MCF 10A (cell line): ENCODE measurements around the gene IFI6. TPM values are rescaled to one million over a fixed set of nuclear protein-coding genes. Genes with fewer than 3 reads are reported as not detected.
A peak's percentile ranks its signal among the peaks of the same experiment; 100 is the strongest.

Experiments
- BruUV-seq: library from RNA; stranded (reverse); fragments of 400-500 nt; replicated peaks from 2 replicates; lab custom pipeline; 2021; lab: Mats Ljungman, UMichigan
- CTCF ChIA-PET: fragments of 300-600 bp; sonication (Branson Sonifier 250); formaldehyde crosslinking; extraction: SDS; loops from one replicate; lab custom pipeline; 2021; ENCODE audit warnings: antibody characterized with exemption, inconsistent platforms; lab: Yijun Ruan, JAX
- POLR2A ChIA-PET: fragments of 300-600, 350-650 bp; sonication (Branson Sonifier 250); formaldehyde crosslinking; extraction: SDS; loops from one replicate; lab custom pipeline; 2020; ENCODE audit warnings: antibody characterized with exemption, inconsistent platforms; lab: Yijun Ruan, JAX
- DNase-seq: peaks from one replicate; pipeline ENCODE4 v3.0.0-alpha.2; 2018; ENCODE audit not compliant: unreplicated experiment
- H3K27ac Mint-ChIP-seq: one replicate; pipeline ENCODE4 v1.8.0; 2022; ENCODE audit warnings: mild to moderate bottlenecking, low read depth, mixed read lengths; ENCODE audit not compliant: unreplicated experiment
- H3K27me3 Mint-ChIP-seq: one replicate; pipeline ENCODE4 v1.8.0; 2022; ENCODE audit warnings: mixed read lengths; ENCODE audit not compliant: insufficient read depth, unreplicated experiment
- H3K36me3 Mint-ChIP-seq: one replicate; pipeline ENCODE4 v1.8.0; 2022; ENCODE audit warnings: mild to moderate bottlenecking, moderate library complexity, mixed read lengths; ENCODE audit not compliant: insufficient read depth, unreplicated experiment
- H3K4me1 Mint-ChIP-seq: one replicate; pipeline ENCODE4 v1.8.0; 2022; ENCODE audit warnings: mixed read lengths; ENCODE audit not compliant: insufficient read depth, unreplicated experiment
- H3K4me3 Mint-ChIP-seq: one replicate; pipeline ENCODE4 v1.8.0; 2022; ENCODE audit warnings: mild to moderate bottlenecking, moderate library complexity, mixed read lengths; ENCODE audit not compliant: unreplicated experiment
- H3K9me3 Mint-ChIP-seq: one replicate; pipeline ENCODE4 v1.8.0; 2022; ENCODE audit warnings: mixed read lengths; ENCODE audit not compliant: unreplicated experiment
- CTCF ChIP-seq: fragments of 200-600 bp; IDR thresholded peaks from one replicate; pipeline ENCODE4 v1.8.0; 2022; ENCODE audit warnings: antibody characterized with exemption, mild to moderate bottlenecking; ENCODE audit not compliant: unreplicated experiment
- intact Hi-C: fragments of 100-400 bp; cut with micrococcal nuclease; formaldehyde crosslinking; loops from 2 replicates; pipeline ENCODE4 v1.14.1; 2022
- total RNA-seq: library from RNA; stranded (reverse); gene quantifications from 2 replicates; pipeline ENCODE4 v1.2.3, GENCODE V29; 2022

Gene IFI6
- total RNA-seq, 1 experiment from 2014 or later, result 5.8 TPM

GRCh38 chr1:27655151-27655937 lies 16.6 kb downstream of the IFI6 start:
- DNase-seq, result no peak
- H3K4me1 Mint-ChIP-seq, result peaks cover 42% of the 10 kb centered on the region
- no peaks in the 10 kb centered on the region for H3K9me3 Mint-ChIP-seq
- no TSS peak for BruUV-seq
- H3K36me3 Mint-ChIP-seq, result no peaks in the 10 kb centered on the region
- CTCF ChIA-PET, result interaction anchor here (0.7 to 2.7 kb wide), 5 partner anchors 11 to 329 kb away, joined by 3 to 13 read pairs (median 6); no protein-coding TSS in a partner anchor
- H3K27ac Mint-ChIP-seq, result peak overlapping the region; percentile 84
- intact Hi-C loops, result no loop called here
- no peak overlapping the region for H3K4me3 Mint-ChIP-seq
- no peak for TF ChIP-seq CTCF
- POLR2A ChIA-PET, result interaction anchor here (0.9 kb wide), 1 partner anchor 219 kb away, joined by 3 read pairs; no protein-coding TSS in a partner anchor
- no peaks in the 10 kb centered on the region for H3K27me3 Mint-ChIP-seq

- Mint-ChIP-seq H3K9me3 (no peaks in the 10 kb centered on the region), H3K27ac (no peak overlapping the region), H3K4me3 (no peak overlapping the region), H3K27me3 (no peaks in the 10 kb centered on the region), H3K4me1 (peaks cover 28% of the 10 kb centered on the region), H3K36me3 (no peaks in the 10 kb centered on the region)
- intact Hi-C loops, result no loop called here
- ChIA-PET CTCF (interaction anchor here (0.6 to 1.4 kb wide), 4 partner anchors 7 to 228 kb away, joined by 3 read pairs; no protein-coding TSS in a partner anchor), POLR2A (no interaction called here)
- TF ChIP-seq CTCF, result no peak
- no TSS peak for BruUV-seq
- DNase-seq, result no peak
Measured at GRCh38 chr1:27652111-27652864, 19.7 kb downstream of the IFI6 start.

- Mint-ChIP-seq H3K36me3 (no peaks in the 10 kb centered on the region), H3K27me3 (no peaks in the 10 kb centered on the region), H3K9me3 (no peaks in the 10 kb centered on the region), H3K4me1 (peaks cover 30% of the 10 kb centered on the region), H3K4me3 (no peak overlapping the region), H3K27ac (peak overlapping the region; percentile 14)
- POLR2A ChIA-PET, result interaction anchor here (0.6 to 1.9 kb wide), 2 partner anchors 8 to 114 kb away, joined by 3 to 13 read pairs; no protein-coding TSS in a partner anchor
- intact Hi-C loops, result no loop called here
- no peak for TF ChIP-seq CTCF
- BruUV-seq, result no TSS peak
- DNase-seq, result peak; percentile 57
- CTCF ChIA-PET, result interaction anchor here (0.6 to 2.3 kb wide), 6 partner anchors 12 to 1234 kb away, joined by 3 to 7 read pairs (median 4); no protein-coding TSS in a partner anchor
Measured at GRCh38 chr1:27650539-27651175, 21.3 kb downstream of the IFI6 start.
